Chondrocyte (in vitro differentiated cells): ENCODE measurements around the gene TBCB. TPM values are rescaled to one million over a fixed set of nuclear protein-coding genes. Genes with fewer than 3 reads are reported as not detected.

ENCODE experiments used
- DNase-seq: peaks from one replicate; pipeline ENCODE4 v3.0.0; 2021; ENCODE audit warnings: mixed read lengths, low spot score
- H3K27ac Mint-ChIP-seq: one replicate; pipeline ENCODE4 v1.8.0; 2021; ENCODE audit warnings: mild to moderate bottlenecking, moderate library complexity, mixed read lengths; ENCODE audit not compliant: unreplicated experiment
- H3K27me3 Mint-ChIP-seq: 2 replicates; pipeline ENCODE4 v1.8.0; 2021; ENCODE audit warnings: low read depth, mixed read lengths
- H3K36me3 Mint-ChIP-seq: 2 replicates; pipeline ENCODE4 v1.8.0; 2021; ENCODE audit warnings: low read depth, mixed read lengths
- H3K4me1 Mint-ChIP-seq: 2 replicates; pipeline ENCODE4 v1.8.0; 2021; ENCODE audit warnings: low read depth, mild to moderate bottlenecking, mixed read lengths
- H3K4me3 Mint-ChIP-seq: one replicate; pipeline ENCODE4 v1.8.0; 2021; ENCODE audit warnings: mild to moderate bottlenecking, moderate library complexity, mixed read lengths; ENCODE audit not compliant: unreplicated experiment
- H3K9me3 Mint-ChIP-seq: 2 replicates; pipeline ENCODE4 v1.8.0; 2021; ENCODE audit warnings: low read depth, mixed read lengths
- CTCF ChIP-seq: fragments of 200-600 bp; sonication (generic); IDR thresholded peaks from 2 replicates; pipeline ENCODE4 v1.5.0; 2021; ENCODE audit warnings: antibody characterized with exemption, mild to moderate bottlenecking, moderate library complexity
- total RNA-seq: library from RNA; stranded (reverse); gene quantifications from 3 replicates; pipeline ENCODE4 v1.2.1, GENCODE V29; 2021

The TBCB gene
- total RNA-seq, 1 donor from 2014 or later, result 201 TPM

GRCh38 chr19:36142496-36142895 is 27.2 kb downstream of the TBCB start:
- no peaks in the 10 kb centered on the region for H3K9me3 Mint-ChIP-seq
- H3K27ac Mint-ChIP-seq, result no peak overlapping the region
- no peaks in the 10 kb centered on the region for H3K27me3 Mint-ChIP-seq
- no peak for TF ChIP-seq CTCF
- no peak for DNase-seq
- peaks cover 34% of the 10 kb centered on the region for H3K36me3 Mint-ChIP-seq
- H3K4me1 Mint-ChIP-seq, result peaks cover 10% of the 10 kb centered on the region
- H3K4me3 Mint-ChIP-seq, result no peak overlapping the region

GRCh38 chr19:36144624-36145023 is 29.4 kb downstream of the TBCB start:
- no peaks in the 10 kb centered on the region for H3K9me3 Mint-ChIP-seq
- H3K36me3 Mint-ChIP-seq, result peaks cover 43% of the 10 kb centered on the region
- no peak overlapping the region for H3K27ac Mint-ChIP-seq
- H3K4me3 Mint-ChIP-seq, result no peak overlapping the region
- peaks cover 10% of the 10 kb centered on the region for H3K4me1 Mint-ChIP-seq
- H3K27me3 Mint-ChIP-seq, result no peaks in the 10 kb centered on the region
- no peak for TF ChIP-seq CTCF
- no peak for DNase-seq

GRCh38 chr19:36149673-36150406 is 34.6 kb downstream of the TBCB start:
- DNase-seq, result no peak
- Mint-ChIP-seq H3K27ac (no peak overlapping the region), H3K9me3 (no peaks in the 10 kb centered on the region), H3K36me3 (peaks cover 40% of the 10 kb centered on the region), H3K4me3 (no peak overlapping the region), H3K27me3 (no peaks in the 10 kb centered on the region), H3K4me1 (no peaks in the 10 kb centered on the region)
- TF ChIP-seq CTCF, result no peak

GRCh38 chr19:36150586-36150985 is 35.3 kb downstream of the TBCB start:
- H3K4me1 Mint-ChIP-seq, result no peaks in the 10 kb centered on the region
- no peak for TF ChIP-seq CTCF
- H3K27me3 Mint-ChIP-seq, result no peaks in the 10 kb centered on the region
- no peak overlapping the region for H3K4me3 Mint-ChIP-seq
- no peak overlapping the region for H3K27ac Mint-ChIP-seq
- no peak for DNase-seq
- no peaks in the 10 kb centered on the region for H3K9me3 Mint-ChIP-seq
- H3K36me3 Mint-ChIP-seq, result peaks cover 37% of the 10 kb centered on the region

- no peaks in the 10 kb centered on the region for H3K9me3 Mint-ChIP-seq
- no peak overlapping the region for H3K27ac Mint-ChIP-seq
- no peaks in the 10 kb centered on the region for H3K4me1 Mint-ChIP-seq
- no peaks in the 10 kb centered on the region for H3K27me3 Mint-ChIP-seq
- no peak for DNase-seq
- peaks cover 31% of the 10 kb centered on the region for H3K36me3 Mint-ChIP-seq
- no peak overlapping the region for H3K4me3 Mint-ChIP-seq
- TF ChIP-seq CTCF, result no peak
Observed at GRCh38 chr19:36151144-36152018, 36.1 kb downstream of the TBCB start.
